Femur (tissue), 1 donor: ENCODE results near the gene GATAD1.

Source experiments
- DNase-seq: peaks from one replicate; pipeline ENCODE4 v3.0.0-alpha.2; 2017

Gene GATAD1

GRCh38 chr7:92485267-92485892, 38.1 kb downstream of the GATAD1 start:
- DNase-seq, result no peak

GRCh38 chr7:92485974-92486373, 38.7 kb downstream of the GATAD1 start:
- DNase-seq, result no peak

- DNase-seq, result no peak
Observed at GRCh38 chr7:92487804-92488203, 40.5 kb downstream of the GATAD1 start.

GRCh38 chr7:92489634-92490033, 42.4 kb downstream of the GATAD1 start:
- no peak for DNase-seq

GRCh38 chr7:92496876-92497275, 49.6 kb downstream of the GATAD1 start:
- DNase-seq, result no peak

GRCh38 chr7:92498557-92498956, 51.3 kb downstream of the GATAD1 start:
- no peak for DNase-seq

- DNase-seq, result no peak
Observed at GRCh38 chr7:92503767-92504166, 56.5 kb downstream of the GATAD1 start.

GRCh38 chr7:92504563-92504962, 57.3 kb downstream of the GATAD1 start:
- no peak for DNase-seq

- DNase-seq, result no peak
Observed at GRCh38 chr7:92506363-92506762, 59.1 kb downstream of the GATAD1 start.

- DNase-seq, result no peak
Observed at GRCh38 chr7:92508946-92509345, 61.7 kb downstream of the GATAD1 start.
